ENCODE results near the gene PKDREJ.

GRCh38 chr22:46296257-46297150 is 33.4 kb upstream of the PKDREJ start, which contains the start of gene GTSE1:
- TF ChIP-seq CTCF (IDR thresholded peaks at IDR 0.05): peak in 5 of 6 experiments; percentile 14 to 47 (median 25)
- TF ChIP-seq POLR2A (IDR thresholded peaks at IDR 0.05): peak; percentile 57 to 65
